Neural cell (in vitro differentiated cells): ENCODE measurements around the gene ITGA11. TPM values are rescaled to one million over a fixed set of nuclear protein-coding genes. Genes with fewer than 3 reads are reported as not detected.

Experiments
- H2AFZ ChIP-seq: fragments of 200-600, 300-800 bp; sonication (generic), shearing (Covaris generic); 2 replicates; pipeline ENCODE4 v1.6.0; 2014; ENCODE audit warnings: low read depth, mild to moderate bottlenecking, antibody characterized with exemption, low read length, moderate library complexity
- H3F3A ChIP-seq: fragments of 200-600 bp; shearing (Covaris generic); 2 replicates; pipeline ENCODE4 v1.6.1; 2016; ENCODE audit warnings: mild to moderate bottlenecking, moderate library complexity, mixed read lengths, antibody characterized with exemption, low read length; ENCODE audit not compliant: insufficient read depth, poor library complexity, severe bottlenecking
- H3K27ac ChIP-seq: fragments of 200-600, 300-800 bp; sonication (generic), shearing (Covaris generic); 2 replicates; pipeline ENCODE4 v1.5.1; 2014; ENCODE audit warnings: mild to moderate bottlenecking, low read length, moderate library complexity
- H3K27me3 ChIP-seq: fragments of 300-800, 200-600 bp; sonication (generic), shearing (Covaris generic); 2 replicates; pipeline ENCODE4 v1.6.0; 2014; ENCODE audit warnings: mild to moderate bottlenecking, low read depth, low read length, moderate library complexity; ENCODE audit not compliant: insufficient read depth
- H3K36me3 ChIP-seq: fragments of 300-800, 200-600 bp; sonication (generic), shearing (Covaris generic); 2 replicates; pipeline ENCODE4 v1.5.1; 2014; ENCODE audit warnings: mild to moderate bottlenecking, antibody characterized with exemption, low read length, moderate library complexity; ENCODE audit not compliant: insufficient read depth
- H3K4me2 ChIP-seq: fragments of 300-800, 200-600 bp; sonication (generic), shearing (Covaris generic); 2 replicates; pipeline ENCODE4 v1.6.0; 2014; ENCODE audit warnings: mild to moderate bottlenecking, low read length
- H3K4me3 ChIP-seq: fragments of 300-800, 200-600 bp; sonication (generic), shearing (Covaris generic); 2 replicates; pipeline ENCODE4 v1.5.1; 2014; ENCODE audit warnings: mild to moderate bottlenecking, low read length, moderate library complexity
- H3K79me2 ChIP-seq: fragments of 200-600 bp; shearing (Covaris generic); replicated peaks from 2 replicates; pipeline ENCODE4 v1.6.0; 2014; ENCODE audit warnings: mild to moderate bottlenecking, low read length, moderate library complexity; ENCODE audit not compliant: insufficient read depth
- H3K9ac ChIP-seq: fragments of 300-800, 200-600 bp; sonication (generic), shearing (Covaris generic); 2 replicates; pipeline ENCODE4 v1.6.1; 2016; ENCODE audit warnings: mild to moderate bottlenecking, low read length, mixed read lengths
- H3K9me2 ChIP-seq: fragments of 200-600 bp; shearing (Covaris generic); 2 replicates; pipeline ENCODE4 v1.6.1; 2016; ENCODE audit warnings: mild to moderate bottlenecking, low read length, mixed read lengths; ENCODE audit not compliant: insufficient read depth
- H3K9me3 ChIP-seq: fragments of 200-600, 300-800 bp; sonication (generic), shearing (Covaris generic); 2 replicates; pipeline ENCODE4 v1.6.1; 2016; ENCODE audit warnings: mild to moderate bottlenecking, mixed run types, low read length, moderate library complexity, mixed read lengths
- H4K20me1 ChIP-seq: fragments of 200-600 bp; shearing (Covaris generic); 2 replicates; pipeline ENCODE4 v1.6.1; 2016; ENCODE audit warnings: mild to moderate bottlenecking, mixed run types; ENCODE audit not compliant: insufficient read depth
- EP300 ChIP-seq: fragments of 450-650 bp; conservative IDR thresholded peaks from 2 replicates; pipeline ENCODE4 v1.6.1; 2014; ENCODE audit warnings: antibody characterized with exemption, mild to moderate bottlenecking, moderate library complexity; ENCODE audit not compliant: poor library complexity, severe bottlenecking
- EZH2 ChIP-seq: fragments of 200-600, 300-800 bp; shearing (Covaris generic), sonication (generic); IDR thresholded peaks from 2 replicates; pipeline ENCODE4 v1.6.1; 2014; ENCODE audit warnings: antibody characterized with exemption, low read length, borderline replicate concordance, mild to moderate bottlenecking; ENCODE audit not compliant: insufficient read depth, poor library complexity, severe bottlenecking
- POLR2AphosphoS5 ChIP-seq: IDR thresholded peaks from 2 replicates; pipeline ENCODE4 v1.6.1; 2012
- RAD21 ChIP-seq: fragments of 450-650 bp; conservative IDR thresholded peaks from 2 replicates; pipeline ENCODE4 v1.6.1; 2014; ENCODE audit warnings: antibody characterized with exemption, mild to moderate bottlenecking, moderate library complexity
- REST ChIP-seq: IDR thresholded peaks from 2 replicates; pipeline ENCODE4 v1.6.1; 2012; ENCODE audit warnings: borderline replicate concordance
- SMC3 ChIP-seq: fragments of 450-650 bp; conservative IDR thresholded peaks from 2 replicates; pipeline ENCODE4 v1.6.1; 2014; ENCODE audit warnings: antibody characterized with exemption, mild to moderate bottlenecking, moderate library complexity; ENCODE audit not compliant: poor library complexity
- polyA plus RNA-seq: library from polyadenylated mRNA; depleted of rRNA; stranded (reverse); fragments of >200 nt; gene quantifications from 2 replicates; pipeline ENCODE4 v1.2.3, GENCODE V29; 2014
- TF ChIP-seq, protein P1 (sequence below): fragments of 450-650 bp; IDR thresholded peaks from 2 replicates; pipeline ENCODE4 v1.5.1; 2014; ENCODE audit warnings: antibody characterized with exemption, mild to moderate bottlenecking, moderate library complexity; ENCODE audit not compliant: poor library complexity, severe bottlenecking

The ITGA11 gene
- polyA plus RNA-seq, 1 donor from 2014 or later: not detected

- Histone ChIP-seq H3F3A (no peaks in the 10 kb centered on the region), H3K79me2 (peaks cover 7% of the 10 kb centered on the region), H3K36me3 (no peaks in the 10 kb centered on the region), H2AFZ (no peak overlapping the region), H3K27me3 (no peaks in the 10 kb centered on the region), H3K9me3 (no peaks in the 10 kb centered on the region), H3K9me2 (no peaks in the 10 kb centered on the region), H3K4me2 (no peak overlapping the region), H4K20me1 (no peaks in the 10 kb centered on the region), H3K4me3 (no peak overlapping the region), H3K9ac (no peak overlapping the region), H3K27ac (no peak overlapping the region)
- TF ChIP-seq, protein P1, sequence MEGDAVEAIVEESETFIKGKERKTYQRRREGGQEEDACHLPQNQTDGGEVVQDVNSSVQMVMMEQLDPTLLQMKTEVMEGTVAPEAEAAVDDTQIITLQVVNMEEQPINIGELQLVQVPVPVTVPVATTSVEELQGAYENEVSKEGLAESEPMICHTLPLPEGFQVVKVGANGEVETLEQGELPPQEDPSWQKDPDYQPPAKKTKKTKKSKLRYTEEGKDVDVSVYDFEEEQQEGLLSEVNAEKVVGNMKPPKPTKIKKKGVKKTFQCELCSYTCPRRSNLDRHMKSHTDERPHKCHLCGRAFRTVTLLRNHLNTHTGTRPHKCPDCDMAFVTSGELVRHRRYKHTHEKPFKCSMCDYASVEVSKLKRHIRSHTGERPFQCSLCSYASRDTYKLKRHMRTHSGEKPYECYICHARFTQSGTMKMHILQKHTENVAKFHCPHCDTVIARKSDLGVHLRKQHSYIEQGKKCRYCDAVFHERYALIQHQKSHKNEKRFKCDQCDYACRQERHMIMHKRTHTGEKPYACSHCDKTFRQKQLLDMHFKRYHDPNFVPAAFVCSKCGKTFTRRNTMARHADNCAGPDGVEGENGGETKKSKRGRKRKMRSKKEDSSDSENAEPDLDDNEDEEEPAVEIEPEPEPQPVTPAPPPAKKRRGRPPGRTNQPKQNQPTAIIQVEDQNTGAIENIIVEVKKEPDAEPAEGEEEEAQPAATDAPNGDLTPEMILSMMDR: no peak
- TF ChIP-seq REST: no peak
Observed at GRCh38 chr15:68298336-68298735, 133.6 kb downstream of the ITGA11 start.

- Histone ChIP-seq H3K4me2 (no peak overlapping the region), H3K4me3 (no peak overlapping the region), H3K27ac (no peak overlapping the region), H4K20me1 (no peaks in the 10 kb centered on the region), H3K9me2 (no peaks in the 10 kb centered on the region), H3K9ac (no peak overlapping the region), H2AFZ (no peak overlapping the region), H3K79me2 (peaks cover 31% of the 10 kb centered on the region), H3F3A (no peaks in the 10 kb centered on the region), H3K36me3 (peaks cover 11% of the 10 kb centered on the region), H3K9me3 (no peaks in the 10 kb centered on the region), H3K27me3 (no peaks in the 10 kb centered on the region)
- TF ChIP-seq REST (no peak), SMC3 (no peak), RAD21 (no peak), EP300 (no peak), POLR2AphosphoS5 (no peak), EZH2 (no peak)
- TF ChIP-seq, protein P1: no peak
Observed at GRCh38 chr15:68295014-68295805, 136.8 kb downstream of the ITGA11 start.
